Measurements from ENCODE around the gene ZFP92.

- TF ChIP-seq CTCF (conservative IDR thresholded peaks at IDR 0.05): no peak
- no peak for TF ChIP-seq ZFX (IDR thresholded peaks at IDR 0.05)
Measured at GRCh38 chrX:153395613-153396319, 15.5 kb upstream of the ZFP92 start.

Data from C4-2B (cell line).